ENCODE data around the gene CSF1.

The CSF1 gene

DNA sequence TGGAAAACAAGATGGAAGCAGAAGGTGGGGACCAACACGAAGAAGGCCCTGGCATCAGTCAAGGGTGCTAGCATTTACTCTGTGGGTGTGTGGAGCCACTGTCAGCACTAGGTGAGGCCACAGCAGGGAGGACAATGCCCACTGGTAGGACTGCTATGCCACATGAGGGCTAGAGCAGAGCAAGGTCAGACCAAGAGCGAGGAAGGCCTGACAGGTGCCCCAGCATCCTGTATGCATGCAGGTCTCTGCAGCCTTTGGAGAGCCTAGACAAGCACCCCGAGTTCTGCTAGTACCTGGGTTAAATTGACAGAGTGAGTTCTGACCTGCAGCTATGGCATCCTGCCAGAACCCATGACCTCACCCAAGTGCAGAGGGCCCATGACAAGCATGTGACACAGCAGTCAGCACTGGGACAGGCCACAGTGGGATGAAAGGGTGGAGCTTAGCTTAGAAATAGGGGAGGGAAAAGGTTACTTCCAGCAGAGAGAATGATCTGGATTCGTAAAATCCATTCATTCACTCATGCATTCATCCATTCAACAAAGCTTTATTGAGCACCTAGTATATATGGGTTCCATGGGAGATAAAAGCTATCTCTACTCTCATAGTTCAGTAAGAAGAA, 9.0 kb upstream of the CSF1 start:
- no peak for DNase-seq (ENCODE audit: low read depth)

DNA sequence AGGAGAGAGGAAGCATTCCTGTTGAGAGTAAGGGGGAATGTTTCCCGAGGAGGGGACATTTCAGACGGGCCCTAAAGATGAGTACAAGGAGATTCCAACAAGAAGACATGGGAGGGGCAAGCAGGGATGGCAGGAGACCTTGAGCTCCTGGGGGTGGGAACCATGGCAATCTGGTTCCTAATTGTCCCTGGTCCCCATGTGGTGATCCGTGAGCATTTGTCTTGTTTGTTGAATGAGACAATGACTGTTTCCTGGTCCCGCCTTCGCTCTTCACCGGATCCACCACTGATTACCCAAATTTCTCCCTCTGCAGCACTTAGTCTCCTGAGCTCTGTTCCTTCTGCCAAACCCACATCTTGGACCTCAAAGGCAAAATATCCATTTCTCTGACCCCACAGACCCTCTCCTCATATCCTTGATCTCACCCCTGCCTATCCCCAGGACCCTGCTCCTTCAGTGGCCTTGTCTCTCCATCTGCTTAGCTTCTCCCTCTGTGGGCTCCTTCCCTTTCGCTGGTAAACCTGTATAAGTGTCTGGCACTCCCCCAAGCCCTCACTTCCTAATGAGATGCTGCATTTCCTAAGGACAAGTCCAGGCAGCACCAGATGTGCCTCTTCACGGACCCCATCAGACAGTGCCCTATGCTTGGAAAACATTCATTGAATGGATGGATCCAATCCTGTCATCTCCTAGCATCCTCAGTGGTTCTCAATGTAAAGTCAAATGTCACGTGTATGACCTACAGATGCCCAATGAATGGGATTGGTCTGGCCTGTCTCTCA, 8.3 kb upstream of the CSF1 start:
- DNase-seq (ENCODE audit: low read depth): no peak

- no peak for DNase-seq (ENCODE audit: low read depth)
Observed at GRCh38 chr1:109903376-109903930, 7.2 kb upstream of the CSF1 start.

- no peak for DNase-seq (ENCODE audit: low read depth)
Observed at GRCh38 chr1:109904105-109904817, 6.4 kb upstream of the CSF1 start.

- no peak for DNase-seq (ENCODE audit: low read depth)
Observed at GRCh38 chr1:109905491-109905890, 5.2 kb upstream of the CSF1 start.

GRCh38 chr1:109906160-109906838, 4.3 kb upstream of the CSF1 start:
- no peak for DNase-seq (ENCODE audit: low read depth)

DNA sequence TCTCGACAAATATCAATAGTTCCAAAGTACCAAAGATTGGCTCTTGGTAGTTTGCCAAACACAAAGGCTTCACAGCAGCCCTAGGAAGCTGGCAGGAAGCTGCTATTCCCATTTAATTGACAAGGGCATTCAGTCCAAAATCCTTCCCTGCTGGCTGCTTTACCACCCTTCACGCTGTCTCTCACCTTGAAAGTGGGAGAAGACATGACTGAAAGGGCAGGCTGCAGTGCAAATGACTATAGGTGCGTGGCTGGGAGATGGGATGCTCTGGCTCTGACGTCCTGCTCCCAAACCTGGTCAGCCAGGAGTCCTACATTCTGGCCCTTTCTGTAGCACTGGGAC, 3.8 kb upstream of the CSF1 start:
- no peak for DNase-seq (ENCODE audit: low read depth)

DNA sequence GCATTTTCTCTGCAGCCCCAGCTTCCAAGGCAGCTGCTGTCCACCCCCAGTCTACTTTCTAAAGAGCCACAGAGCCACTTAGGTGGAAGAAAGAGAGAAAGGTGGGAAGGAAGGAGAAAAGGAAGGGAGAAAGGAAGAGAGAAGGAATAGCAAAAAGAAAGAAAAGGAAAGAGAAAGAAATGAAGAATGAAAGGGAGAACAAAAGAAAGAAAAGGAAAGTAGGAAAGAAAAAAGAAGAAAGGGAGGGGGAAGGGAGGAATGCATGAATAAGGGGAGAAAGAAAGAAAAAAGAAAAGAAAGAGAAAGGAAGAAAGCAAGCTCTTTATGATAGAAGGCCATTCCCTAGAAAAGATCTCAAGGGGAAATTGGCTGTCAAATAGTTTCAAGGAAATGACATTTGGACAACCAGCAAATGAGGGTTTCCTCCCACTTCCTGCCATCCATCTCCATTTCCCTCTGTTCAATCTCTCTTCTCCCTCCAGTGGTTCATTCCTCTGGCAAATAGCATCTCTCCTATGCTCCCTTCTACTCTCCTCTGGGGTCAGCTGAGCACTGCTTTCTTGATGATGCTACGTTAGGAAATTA, 3.4 kb upstream of the CSF1 start:
- no peak for DNase-seq (ENCODE audit: low read depth)

- DNase-seq (ENCODE audit: low read depth): no peak
Observed at GRCh38 chr1:109908836-109909235, 1.8 kb upstream of the CSF1 start.

GRCh38 chr1:109909561-109909960, 1.1 kb upstream of the CSF1 start:
- DNase-seq (ENCODE audit: low read depth): no peak

- DNase-seq (ENCODE audit: low read depth): no peak
Observed at GRCh38 chr1:109910963-109911798, 532 bp downstream of the CSF1 start.

DNA sequence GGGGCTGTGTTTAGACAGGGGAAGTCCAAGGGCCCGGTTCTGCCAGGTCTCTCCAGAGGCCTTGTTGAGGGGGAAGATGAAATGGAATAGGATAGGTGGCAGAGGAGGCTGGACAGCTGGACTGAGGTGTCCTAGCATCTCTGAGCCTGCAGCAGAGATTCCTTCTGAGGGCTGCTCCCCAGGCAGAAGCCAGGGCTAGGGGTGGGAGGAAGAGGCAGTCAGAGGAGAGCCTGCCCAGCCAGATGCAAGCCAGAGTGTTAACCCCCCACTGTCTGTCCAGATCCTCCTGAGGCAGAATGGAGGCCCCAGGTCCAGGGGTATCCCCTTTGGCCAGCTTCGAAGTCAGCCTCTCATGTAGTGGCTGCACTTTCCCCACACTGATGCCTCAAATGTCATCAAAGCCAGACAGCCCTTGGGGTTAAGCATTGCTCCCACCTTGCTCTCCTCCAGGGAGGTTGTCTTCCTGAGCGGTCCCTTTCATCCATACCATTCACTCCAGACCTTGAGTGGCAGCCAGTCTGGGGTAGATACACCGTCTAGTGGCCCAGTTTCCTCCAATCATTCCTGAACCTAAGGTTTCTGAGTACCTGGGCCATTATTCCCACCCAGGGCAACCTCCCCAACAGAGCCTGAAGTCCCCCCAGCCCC, 1.7 kb downstream of the CSF1 start:
- DNase-seq (ENCODE audit: low read depth): no peak

- no peak for DNase-seq (ENCODE audit: low read depth)
Observed at GRCh38 chr1:109912873-109913272, 2.2 kb downstream of the CSF1 start.

- DNase-seq (ENCODE audit: low read depth): no peak
Observed at GRCh38 chr1:109913360-109913879, 2.8 kb downstream of the CSF1 start.

DNA sequence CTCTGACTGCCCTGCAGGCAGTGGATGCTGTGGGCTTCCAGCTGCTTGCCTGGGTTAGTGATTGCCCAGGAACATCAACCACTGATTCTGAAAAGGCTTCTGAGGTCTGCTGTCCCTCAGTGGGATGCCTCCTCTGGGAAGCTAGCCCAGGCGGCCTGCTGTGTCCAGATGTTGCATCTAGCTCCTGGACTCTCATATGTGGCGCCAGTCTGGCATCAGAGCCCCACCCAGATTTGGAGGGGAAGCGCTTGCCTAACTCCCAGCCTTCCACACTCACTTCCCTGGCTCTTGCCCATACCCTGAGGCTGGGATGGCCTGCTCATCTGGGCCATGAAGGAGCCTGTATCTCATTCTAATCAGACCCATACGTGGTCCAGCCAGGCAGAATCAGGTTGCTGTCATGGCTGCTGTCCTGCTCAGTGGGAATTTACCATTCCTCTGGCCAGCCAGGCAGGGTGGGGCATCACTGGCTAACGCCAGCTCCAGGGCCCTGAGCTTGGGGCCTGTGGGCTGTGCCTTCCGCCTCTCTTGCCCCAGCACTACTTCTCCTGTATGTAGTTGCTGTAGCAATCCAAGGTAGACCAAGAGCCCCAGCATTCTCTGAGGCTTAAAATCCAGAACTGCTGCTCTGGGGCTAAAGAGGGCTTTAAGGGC, 4.1 kb downstream of the CSF1 start:
- DNase-seq (ENCODE audit: low read depth): peak; percentile 85

- DNase-seq (ENCODE audit: low read depth): no peak
Observed at GRCh38 chr1:109917051-109917767, 6.6 kb downstream of the CSF1 start.

GRCh38 chr1:109917768-109918606, 7.3 kb downstream of the CSF1 start:
- no peak for DNase-seq (ENCODE audit: low read depth)

DNA sequence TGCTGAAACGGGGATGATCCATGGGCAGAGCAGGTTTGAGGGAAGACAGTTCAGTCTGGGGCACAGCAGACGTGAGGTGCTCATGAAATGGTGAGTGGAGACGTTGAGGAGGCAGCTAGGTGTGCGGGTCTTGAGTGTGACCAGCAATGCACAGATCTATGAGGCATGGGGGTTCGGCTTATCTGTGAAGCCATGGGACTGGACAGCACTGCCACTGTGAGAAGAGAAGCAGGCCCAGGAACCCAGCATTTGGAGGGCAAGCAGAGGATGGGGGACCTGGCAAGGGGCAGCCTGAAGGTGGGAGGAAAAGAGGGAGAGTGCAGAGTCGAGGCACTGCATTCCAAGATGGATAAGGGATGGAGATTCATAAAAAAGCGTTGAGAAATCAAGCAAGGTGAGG, 8.0 kb downstream of the CSF1 start:
- DNase-seq (ENCODE audit: low read depth): no peak

Data from fibroblast of the conjunctiva (primary cell).